ENCODE data around the gene DEPDC1B.

Gene DEPDC1B

DNA sequence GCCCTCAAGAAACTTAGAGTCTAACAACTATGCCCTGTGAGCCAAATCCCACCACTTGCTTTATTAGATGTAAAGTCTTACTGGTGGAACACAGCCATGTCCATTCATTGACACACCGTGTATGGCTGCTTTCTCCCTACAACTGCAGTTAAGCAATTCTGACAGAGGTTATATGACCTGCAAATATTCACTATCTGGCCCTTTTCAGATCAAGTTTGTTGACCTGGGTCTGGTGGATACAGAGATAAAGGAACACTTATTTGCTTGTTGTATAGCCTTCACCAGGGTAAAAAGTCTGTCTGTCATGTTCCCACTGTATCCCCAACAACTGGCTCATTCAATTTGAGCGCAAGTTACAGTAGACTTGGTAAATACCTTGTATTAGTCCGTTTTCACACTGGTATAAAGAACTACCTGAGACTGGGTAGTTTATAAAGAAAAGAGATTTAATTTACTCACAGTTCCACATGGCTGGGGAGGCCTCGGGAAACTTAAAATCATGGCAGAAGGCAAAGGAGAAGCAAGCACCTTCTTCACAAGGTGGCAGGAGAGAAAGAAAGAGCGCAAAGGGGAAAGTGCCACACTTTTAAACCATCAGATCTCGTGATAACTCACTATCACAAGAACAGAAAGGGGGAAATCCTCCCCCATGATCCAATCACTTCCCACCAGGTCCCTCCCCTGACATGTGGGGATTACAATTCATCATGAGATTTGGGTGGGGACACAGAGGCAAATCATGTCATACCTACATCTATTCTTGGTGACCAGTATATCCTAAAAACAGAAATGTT, 27.9 kb downstream of the DEPDC1B start:
- TF ChIP-seq, protein P1, sequence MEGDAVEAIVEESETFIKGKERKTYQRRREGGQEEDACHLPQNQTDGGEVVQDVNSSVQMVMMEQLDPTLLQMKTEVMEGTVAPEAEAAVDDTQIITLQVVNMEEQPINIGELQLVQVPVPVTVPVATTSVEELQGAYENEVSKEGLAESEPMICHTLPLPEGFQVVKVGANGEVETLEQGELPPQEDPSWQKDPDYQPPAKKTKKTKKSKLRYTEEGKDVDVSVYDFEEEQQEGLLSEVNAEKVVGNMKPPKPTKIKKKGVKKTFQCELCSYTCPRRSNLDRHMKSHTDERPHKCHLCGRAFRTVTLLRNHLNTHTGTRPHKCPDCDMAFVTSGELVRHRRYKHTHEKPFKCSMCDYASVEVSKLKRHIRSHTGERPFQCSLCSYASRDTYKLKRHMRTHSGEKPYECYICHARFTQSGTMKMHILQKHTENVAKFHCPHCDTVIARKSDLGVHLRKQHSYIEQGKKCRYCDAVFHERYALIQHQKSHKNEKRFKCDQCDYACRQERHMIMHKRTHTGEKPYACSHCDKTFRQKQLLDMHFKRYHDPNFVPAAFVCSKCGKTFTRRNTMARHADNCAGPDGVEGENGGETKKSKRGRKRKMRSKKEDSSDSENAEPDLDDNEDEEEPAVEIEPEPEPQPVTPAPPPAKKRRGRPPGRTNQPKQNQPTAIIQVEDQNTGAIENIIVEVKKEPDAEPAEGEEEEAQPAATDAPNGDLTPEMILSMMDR (IDR thresholded peaks at IDR 0.05; ENCODE audit: insufficient read depth, low read depth, low read length, missing control alignments) = no peak
- H3K4me3 ChIP-seq (ENCODE audit: low read length) = no peak overlapping the region
- DNase-seq (ENCODE audit: low read depth) = no peak

DNA sequence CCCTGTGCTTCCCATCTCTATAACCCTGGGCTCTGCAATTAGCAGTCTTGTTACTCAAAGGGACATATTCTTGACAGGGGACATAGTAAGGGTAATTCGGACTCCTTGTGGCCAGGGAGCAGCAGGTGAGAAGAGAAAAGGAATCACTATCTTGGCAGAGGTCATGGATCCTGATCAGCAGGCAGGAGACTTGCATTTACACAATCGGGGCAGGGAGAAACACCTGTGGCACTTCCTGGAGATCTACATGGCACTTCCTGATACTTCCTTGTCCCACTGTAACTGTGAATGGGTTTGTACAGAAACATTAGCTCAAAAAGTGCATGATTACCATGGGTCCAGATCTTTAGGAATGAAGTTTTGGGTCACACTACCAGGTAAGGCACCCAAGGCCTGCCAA, 29.2 kb downstream of the DEPDC1B start:
- no peak overlapping the region for H3K4me3 ChIP-seq (ENCODE audit: low read length)
- TF ChIP-seq, protein P1 (IDR thresholded peaks at IDR 0.05; ENCODE audit: insufficient read depth, low read depth, low read length, missing control alignments) = no peak
- no peak for DNase-seq (ENCODE audit: low read depth)

DNA sequence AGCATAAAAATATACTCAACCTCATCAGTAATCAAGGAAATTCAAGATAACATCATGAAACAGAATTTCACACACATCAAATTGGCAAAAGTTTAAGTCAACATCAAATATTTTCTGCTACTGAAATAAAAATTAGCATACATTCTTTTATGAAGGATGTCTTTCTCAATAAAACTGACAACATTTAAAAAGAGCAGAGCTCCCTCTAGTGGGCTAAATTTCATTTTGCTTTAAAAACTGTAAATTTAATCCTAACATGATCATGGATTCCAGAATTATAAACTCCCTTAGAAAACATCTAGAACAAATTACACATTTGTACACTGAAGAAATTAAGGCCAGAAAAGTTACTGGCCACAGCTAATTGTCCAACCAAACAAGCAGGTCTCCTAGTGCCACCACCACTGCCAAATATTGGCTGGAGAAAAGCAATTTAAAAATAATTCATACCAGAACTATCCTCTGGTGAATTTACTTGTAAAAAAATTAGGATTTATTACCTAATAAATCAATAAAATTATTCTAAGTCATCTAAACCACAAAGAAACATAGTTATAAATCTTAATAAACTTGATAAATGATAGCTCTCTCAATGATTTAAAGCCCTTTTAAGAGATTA, 31.2 kb downstream of the DEPDC1B start:
- no peak overlapping the region for H3K4me3 ChIP-seq (ENCODE audit: low read length)
- TF ChIP-seq, protein P1 (IDR thresholded peaks at IDR 0.05; ENCODE audit: insufficient read depth, low read depth, low read length, missing control alignments) = peak; percentile 32
- DNase-seq (ENCODE audit: low read depth) = peak; percentile 55

DNA sequence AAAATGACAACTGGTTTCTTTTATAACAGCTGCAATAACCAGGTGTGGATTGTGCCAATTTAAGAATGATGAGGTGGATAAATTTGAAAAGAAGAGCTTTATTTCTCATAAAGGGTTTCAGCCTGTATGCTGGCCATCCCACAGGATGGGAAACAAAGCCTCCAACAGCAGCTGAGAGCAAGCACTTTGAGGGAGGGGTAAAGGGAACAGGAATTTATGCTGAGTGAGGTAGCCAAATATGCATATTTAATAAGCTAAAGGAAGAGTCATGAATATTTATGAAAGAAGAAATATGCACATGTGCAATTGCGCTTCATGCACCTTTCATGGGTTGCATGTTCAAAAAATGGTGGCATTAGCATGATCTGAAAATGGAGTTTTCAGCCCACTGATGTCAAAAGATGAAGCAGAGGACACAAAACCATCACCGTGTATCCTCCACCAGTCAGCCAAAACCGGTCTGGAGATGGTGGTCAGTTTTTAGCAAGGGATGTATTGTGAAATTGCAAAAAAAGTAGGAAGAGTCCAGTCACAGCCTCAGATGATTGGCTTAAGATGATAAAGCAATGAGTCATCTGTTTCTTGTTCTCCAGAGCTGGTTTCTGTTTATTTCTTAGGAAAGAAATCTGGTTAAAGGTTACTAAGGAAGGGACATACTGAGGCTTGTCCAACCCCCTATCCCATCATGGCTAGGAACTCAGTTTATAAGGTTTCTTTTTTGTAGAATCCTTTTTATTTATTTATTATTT, 47.9 kb downstream of the DEPDC1B start:
- peak; percentile 85 for DNase-seq (ENCODE audit: low read depth)
- TF ChIP-seq, protein P1 (IDR thresholded peaks at IDR 0.05; ENCODE audit: insufficient read depth, low read depth, low read length, missing control alignments) = no peak
- H3K4me3 ChIP-seq (ENCODE audit: low read length) = no peak overlapping the region

DNA sequence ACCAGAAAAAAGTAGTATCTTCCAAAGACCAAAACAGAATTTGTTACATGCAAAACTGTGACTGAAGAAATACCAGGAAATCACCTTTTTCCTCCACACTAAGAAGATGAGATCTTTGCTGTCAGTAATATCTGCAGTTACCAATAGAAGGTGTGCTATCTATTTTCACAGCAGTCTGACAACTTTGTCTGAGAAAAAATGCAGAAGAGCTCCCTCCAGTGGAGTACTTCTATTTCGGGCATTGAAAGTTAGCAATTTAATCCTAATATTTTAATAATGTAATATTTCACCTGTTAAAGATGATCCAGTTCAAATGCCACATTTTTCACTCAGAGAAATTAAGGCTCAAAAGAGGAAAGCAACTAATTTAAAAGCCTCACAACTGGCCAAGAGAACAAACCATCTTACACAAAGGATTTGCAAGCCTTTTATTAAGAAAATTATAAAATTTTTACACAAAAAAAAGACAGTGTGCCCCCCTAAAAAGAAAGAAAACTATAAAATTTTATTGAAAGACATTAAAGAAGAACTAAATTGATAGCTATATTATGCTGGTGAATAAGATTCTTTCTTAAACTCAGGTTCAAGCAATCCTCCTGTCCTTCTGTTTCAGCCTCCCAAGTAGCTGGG, 50.6 kb downstream of the DEPDC1B start:
- H3K4me3 ChIP-seq (ENCODE audit: low read length) = no peak overlapping the region
- DNase-seq (ENCODE audit: low read depth) = peak; percentile 65
- TF ChIP-seq, protein P1 (IDR thresholded peaks at IDR 0.05; ENCODE audit: insufficient read depth, low read depth, low read length, missing control alignments) = peak; percentile 76

DNA sequence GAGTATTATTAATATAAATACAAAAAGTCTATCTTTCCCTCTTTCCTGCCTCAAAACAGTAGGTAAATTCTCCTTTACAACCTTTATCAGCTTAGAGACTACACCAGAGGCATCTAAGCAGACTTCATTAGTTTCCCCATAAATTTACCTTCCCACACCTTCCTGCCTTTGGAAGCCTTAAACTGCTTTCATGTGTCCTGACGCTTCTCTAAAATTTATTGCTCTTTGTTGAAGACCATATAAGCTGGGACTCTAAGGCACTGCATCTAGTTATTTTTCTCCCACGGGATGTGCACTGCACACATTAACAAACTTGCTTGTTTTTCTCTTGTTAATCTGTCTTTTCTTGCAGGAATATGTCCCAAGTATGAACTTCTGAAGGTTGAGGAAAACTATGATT, 51.8 kb downstream of the DEPDC1B start:
- no peak for DNase-seq (ENCODE audit: low read depth)
- TF ChIP-seq, protein P1 (IDR thresholded peaks at IDR 0.05; ENCODE audit: insufficient read depth, low read depth, low read length, missing control alignments) = no peak
- no peak overlapping the region for H3K4me3 ChIP-seq (ENCODE audit: low read length)
